Activated T-cell treated with anti-CD3 and anti-CD28 coated beads, Interleukin-2, amount 50 U/mL, for 1 hour (primary cell): ENCODE results near the gene TPM3.
"Not testable (repeated sequence)": the region's sequence is repeated elsewhere in the genome, so short reads cannot be mapped to it uniquely, and the experiment has no call there.

Experiments used
- DNase-seq: peaks from one replicate; pipeline ENCODE4 v3.0.0-alpha.2; 2020

The TPM3 gene

DNA sequence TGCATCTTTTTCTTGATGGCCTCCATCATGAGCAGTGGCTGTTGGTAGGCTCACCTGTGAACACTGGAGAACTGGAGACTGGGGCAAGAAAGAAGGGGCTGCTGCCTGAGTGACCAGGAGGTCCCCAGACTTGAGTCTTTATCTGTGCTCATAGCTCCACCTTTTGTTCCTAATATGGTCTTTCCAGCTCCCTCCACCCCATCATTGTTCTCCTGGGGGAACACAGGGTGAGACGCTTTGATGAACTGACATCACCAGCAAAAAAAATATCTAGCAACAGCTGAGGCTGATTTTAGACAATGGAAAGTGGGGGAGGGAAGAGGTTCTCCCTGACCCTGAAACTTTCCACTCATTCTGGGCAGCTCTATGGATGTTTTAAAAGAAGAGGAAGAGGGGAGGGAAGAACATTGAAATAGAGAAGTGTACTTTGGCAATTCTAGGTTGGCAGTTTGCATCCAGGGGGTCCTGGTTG, at the start of gene TPM3:
Gene TPM3, minus strand, starts transcription at position 111 of the 472 bp plus-strand sequence. Its CDS starts 82 bp downstream, at position 29.
- DNase-seq: no peak

- DNase-seq: no peak
These were observed 48.5 kb upstream of the TPM3 start for GRCh38 chr1:154240294-154240833.

GRCh38 chr1:154239491-154239890, 47.6 kb upstream of the TPM3 start:
- DNase-seq: no peak

- no peak for DNase-seq
These were observed 46.1 kb upstream of the TPM3 start for GRCh38 chr1:154237880-154238506.

- DNase-seq: no peak
These were observed 45.5 kb upstream of the TPM3 start for GRCh38 chr1:154237435-154237834.

DNA sequence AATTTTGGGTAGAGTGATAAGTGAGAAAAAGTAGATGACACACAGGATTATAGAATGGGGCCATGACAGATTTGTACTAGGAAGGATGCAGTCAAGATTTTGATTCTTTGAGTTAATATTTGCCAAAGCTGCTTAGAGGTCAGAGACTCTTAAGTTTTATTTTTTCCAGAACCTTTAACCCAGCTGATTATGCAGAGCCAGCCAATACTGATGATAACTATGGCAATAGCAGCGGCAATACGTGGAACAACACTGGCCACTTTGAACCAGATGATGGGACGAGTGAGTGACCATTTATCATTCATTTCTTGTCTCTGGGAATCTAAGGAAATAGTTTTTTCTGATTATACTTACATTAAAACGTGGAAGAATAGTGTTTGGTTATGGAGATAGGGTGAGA, 45.0 kb upstream of the TPM3 start:
- no peak for DNase-seq

GRCh38 chr1:154233127-154233526, 41.2 kb upstream of the TPM3 start:
- DNase-seq: not testable (repeated sequence)

DNA sequence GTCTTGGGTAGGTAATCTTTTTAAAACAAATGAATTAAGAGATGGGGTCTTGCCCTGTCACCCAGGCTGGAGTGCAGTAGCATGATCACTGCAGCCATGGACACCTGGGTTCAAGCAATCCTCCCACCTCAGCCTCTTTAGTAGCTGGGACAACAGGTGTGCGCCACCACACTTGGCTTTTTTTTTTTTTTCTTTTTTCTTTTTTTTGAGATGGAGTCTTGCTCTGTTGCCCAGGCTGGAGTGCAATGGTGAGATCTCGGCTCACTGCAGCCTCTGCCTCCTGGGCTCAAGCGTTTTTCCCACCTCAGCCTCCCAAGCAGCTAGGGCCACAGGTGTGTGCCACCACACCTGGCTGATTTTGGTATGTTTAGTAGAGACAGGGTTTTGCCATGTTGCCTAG, 39.2 kb upstream of the TPM3 start:
- DNase-seq: not testable (repeated sequence)

- DNase-seq: no peak
These were observed 33.5 kb upstream of the TPM3 start for GRCh38 chr1:154225370-154225769.

GRCh38 chr1:154223621-154224020, 31.7 kb upstream of the TPM3 start:
- DNase-seq: no peak

GRCh38 chr1:154222918-154223317, 31.0 kb upstream of the TPM3 start:
- no peak for DNase-seq

DNA sequence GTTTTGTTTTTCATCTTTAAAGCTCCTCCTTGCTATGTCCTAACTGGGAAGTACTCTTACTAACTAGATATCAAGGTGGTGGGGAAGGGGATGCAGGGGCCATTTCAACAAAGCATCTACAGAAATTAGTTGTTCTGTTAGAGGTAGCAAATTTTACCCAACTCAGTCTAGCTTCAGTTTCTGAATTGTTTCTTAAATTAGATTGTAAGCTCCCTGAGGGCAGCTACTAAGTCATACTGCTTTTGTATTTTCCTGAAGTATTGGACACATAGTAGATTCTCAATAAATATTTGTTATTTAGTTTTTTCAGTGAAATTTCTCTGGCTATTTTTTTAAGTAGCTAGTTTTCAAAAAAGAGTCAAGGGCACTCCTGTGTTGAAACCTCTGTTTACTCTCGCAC, 30.6 kb upstream of the TPM3 start:
- DNase-seq: no peak

DNA sequence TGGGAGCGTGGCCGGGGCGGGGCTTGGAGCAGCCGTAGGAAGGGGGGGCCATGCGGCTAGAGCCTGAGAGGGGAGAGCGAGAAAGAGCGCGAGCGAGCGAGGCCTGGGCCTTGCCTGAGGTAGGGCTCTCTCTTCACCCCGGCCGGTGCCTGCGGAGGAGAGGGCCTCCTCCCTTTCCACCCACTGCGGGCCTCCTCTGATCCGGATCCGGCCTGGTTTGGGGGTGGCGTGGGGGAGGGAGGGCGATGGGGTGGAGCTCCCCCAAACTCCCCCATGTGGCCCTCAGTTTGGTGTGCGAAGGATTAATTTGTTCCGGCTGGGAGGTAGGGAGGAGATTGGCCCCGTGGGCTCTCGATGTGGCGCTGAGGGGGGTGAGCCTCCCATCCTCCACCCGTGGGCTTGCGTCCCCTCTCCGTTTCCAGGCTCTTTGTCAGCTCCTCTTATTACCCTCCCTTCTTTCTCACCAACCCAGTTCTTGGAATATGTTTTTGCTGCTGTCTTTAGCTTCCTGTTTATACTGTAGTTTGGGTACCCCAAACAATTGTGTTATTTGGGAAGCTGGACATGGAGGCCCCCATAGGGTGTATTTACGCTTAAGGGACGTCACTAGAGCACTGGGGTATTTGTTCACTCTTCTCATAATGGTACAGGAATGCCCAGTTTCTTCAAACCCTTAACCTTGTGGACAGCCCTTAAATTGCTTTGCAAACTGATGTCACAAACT, 29.5 kb upstream of the TPM3 start:
- peak; percentile 76 for DNase-seq

DNA sequence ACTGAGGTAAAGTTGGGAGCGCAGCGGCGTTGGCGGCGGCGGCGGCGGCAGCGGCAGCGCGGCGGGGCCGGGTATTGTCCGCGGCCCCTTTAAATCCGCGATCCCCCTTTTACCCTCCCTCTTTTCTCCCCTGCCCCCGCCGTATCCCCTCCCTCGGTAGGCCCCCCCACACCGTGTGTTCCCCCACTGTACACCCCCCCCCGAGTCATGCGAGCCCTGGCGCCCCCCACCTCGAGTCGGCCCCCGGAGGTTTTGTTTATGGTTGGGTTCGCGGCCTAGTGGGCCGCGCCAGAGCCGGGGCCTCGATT, 29.0 kb upstream of the TPM3 start:
- no peak for DNase-seq

- DNase-seq: peak; percentile 98
These were observed 28.4 kb upstream of the TPM3 start, which contains the start of gene UBAP2L for GRCh38 chr1:154220071-154220969. Gene UBAP2L, plus strand, starts transcription at chr1:154220955. Its CDS starts 4,169 bp downstream, at chr1:154225124.

DNA sequence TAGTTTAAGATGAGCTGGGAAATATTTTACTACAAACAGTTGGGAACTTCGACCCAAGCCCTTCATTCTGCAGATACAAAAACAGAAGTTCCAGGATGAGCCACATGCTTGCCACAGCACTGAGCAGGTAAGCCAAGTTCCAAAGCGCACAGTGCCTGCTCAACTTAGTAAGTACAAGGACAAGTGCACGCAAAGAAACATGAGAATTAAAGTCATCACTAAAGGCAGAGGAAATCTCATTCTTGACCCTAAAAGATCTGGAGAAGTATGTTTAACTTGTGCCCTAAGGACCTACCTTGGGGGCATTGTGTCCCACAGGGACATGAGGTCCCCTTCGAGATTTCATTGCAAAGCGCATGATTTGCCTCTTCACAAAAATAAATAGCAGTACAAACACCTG, 27.6 kb upstream of the TPM3 start:
- no peak for DNase-seq

DNA sequence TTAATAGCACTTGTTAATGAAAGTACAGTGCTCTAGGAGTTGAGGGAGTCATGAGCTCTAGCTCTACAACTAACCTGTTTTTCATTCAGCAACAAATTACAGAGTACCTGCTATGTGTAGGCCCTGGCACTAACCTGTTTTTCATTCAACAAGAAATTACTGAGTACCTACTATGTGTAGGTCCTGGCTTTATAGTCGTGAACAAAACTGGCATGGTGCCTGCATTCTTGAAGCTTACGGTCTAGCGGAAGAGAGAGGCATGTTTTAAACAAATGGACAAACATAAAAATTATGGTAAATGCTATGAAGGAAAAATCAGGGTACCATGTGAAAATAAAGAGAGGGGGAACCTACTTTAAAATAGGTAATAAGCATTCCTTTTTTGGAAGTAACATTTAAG, 26.6 kb upstream of the TPM3 start:
- no peak for DNase-seq

DNA sequence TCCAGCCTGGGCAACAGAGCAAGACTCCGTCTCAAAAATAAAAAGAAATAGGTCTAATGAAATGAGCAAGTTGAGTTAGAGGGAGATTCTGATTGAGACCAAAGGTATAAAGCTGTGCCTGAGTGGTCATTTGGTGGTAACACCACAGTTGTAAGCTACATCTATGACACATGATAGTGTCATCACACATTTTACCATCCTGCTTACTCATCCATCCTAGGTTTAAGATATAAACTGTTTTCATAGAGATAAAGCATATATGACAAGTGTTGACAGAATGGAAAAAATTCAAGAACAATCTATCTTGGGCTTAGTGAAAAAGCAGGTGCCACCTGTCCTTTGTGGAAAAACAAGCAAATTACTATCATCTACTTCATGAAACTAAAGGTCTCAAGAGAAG, 21.4 kb upstream of the TPM3 start:
- no peak for DNase-seq

- DNase-seq: no peak
These were observed 20.2 kb upstream of the TPM3 start for GRCh38 chr1:154212083-154212482.

DNA sequence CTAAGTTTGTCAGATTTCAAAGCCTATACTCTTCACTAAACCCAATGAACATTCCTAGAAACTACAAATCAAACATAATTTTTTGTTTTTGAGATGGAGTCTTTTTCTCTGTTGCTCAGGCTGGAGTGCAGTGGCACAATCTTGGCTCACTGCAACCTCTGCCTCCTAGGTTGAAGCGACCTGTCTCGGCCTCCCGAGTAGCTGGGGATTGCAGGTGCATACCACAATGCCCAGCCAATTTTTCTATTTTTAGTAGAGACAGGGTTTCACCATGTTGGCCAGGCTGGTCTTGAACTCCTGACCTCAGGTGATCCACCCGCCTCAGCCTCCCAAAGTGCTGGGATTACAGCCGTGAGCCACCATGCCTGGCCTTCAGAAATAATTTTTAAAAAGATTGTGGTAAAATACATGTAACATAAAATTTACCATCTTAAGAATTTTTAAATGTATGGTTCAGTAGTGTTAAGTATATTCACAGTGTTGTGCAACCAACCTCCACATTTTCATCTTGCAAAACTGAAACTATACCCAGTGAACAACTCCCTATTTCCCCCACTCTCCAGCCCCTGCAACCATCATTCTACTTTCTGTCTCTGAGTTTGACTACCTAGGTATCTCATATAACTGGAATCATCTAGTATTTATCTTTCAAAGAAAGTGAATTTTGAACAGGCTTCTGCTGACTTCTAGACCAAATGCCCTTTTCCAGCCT, 16.9 kb upstream of the TPM3 start:
- no peak for DNase-seq

DNA sequence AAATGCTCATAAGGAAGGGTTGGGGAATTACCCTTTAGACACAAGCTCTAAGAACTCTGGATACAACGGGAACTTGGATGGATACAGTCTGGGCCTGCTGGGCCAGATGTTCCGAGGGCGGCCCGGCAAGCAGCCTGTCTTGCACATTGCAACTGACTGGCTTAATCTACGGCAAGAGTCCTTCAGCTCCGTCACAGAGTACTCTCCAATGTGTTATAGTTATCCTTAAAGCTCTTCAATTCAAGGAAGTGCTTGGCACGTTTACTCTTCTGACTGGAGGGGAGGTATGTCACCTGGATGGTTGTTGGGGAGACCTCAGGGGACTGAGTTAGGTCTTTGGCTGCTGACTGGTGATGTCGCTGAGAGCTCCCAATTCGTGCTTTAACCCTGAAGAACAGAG, 15.4 kb upstream of the TPM3 start:
- DNase-seq: no peak

DNA sequence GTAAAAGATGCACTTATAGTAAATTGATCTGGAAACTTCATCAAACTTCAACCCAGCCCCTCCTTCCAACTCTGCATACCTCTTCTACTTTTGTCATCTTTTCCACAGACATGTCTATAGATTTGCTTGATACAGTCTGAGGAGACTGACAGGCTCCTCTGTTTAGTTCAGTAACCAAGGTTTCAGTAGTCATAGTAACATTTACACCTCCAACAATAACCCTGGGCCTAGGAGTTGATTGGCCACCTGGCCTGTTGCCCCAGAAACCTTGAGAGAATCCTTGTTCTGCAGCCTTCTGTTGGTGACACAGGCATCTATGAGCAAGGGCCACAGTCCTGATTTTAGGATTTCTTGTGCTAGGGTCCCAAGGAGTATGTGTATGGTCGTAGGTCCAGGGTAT, 14.3 kb upstream of the TPM3 start, which contains the start of gene CFAP141:
Gene CFAP141, minus strand, starts transcription at position 138 of the 400 bp plus-strand sequence. Its CDS starts 26 bp downstream, at position 112.
- DNase-seq: no peak
